Spleen (tissue), 7 donors: ENCODE data around the gene TP73.

Source experiments
- CTCF ChIP-seq, 11 experiments: fragments of 200-600 bp in 7 of 11; fragments of 450-650 bp in 4 of 11; sonication (generic) in 4 of 11; IDR thresholded peaks in 8 of 11; conservative IDR thresholded peaks in 3 of 11; 1 replicate in 7 of 11; 2 replicates in 4 of 11; pipeline versions ENCODE4 v1.4.0 to v1.8.0; 2016 to 2021; ENCODE audit warnings: antibody characterized with exemption in 11 of 11, inconsistent platforms in 4 of 11, mild to moderate bottlenecking in 1 of 11
- POLR2A ChIP-seq, 3 donors: fragments of 450-650 bp; IDR thresholded peaks; one replicate each; pipeline ENCODE4 v1.5.1; 2017; ENCODE audit warnings: antibody characterized with exemption in 3 of 3, mild to moderate bottlenecking in 1 of 3
- POLR2AphosphoS5 ChIP-seq, 3 donors: sonication (generic); formaldehyde crosslinking; IDR thresholded peaks; one replicate each; pipeline ENCODE4 v1.5.1; 2017; ENCODE audit warnings: antibody characterized with exemption in 3 of 3
- donor health status: DM: no; HTN: no; CAD: no; lungs with moderate emphysema.
- donor health status: DM: no; HTN: no; CAD: no.
- donor health status: DM: no; HTN: no; CAD: no.

GRCh38 chr1:3736708-3737107 is 84.4 kb downstream of the TP73 start:
- TF ChIP-seq CTCF (IDR thresholded peaks at IDR 0.05 in 8 of 11, conservative IDR thresholded peaks at IDR 0.05 in 3 of 11) (no peak), POLR2A (IDR thresholded peaks at IDR 0.05) (no peak), POLR2AphosphoS5 (IDR thresholded peaks at IDR 0.05) (no peak)
